Activated CD4-positive, alpha-beta T cell treated with anti-CD3 and anti-CD28 coated beads for 36 hours (primary cell): ENCODE data around the gene PCSK6. TPM values are rescaled to one million over a fixed set of nuclear protein-coding genes. Genes with fewer than 3 reads are reported as not detected.

Experiments used
- ATAC-seq: fragments of 200-7000 bp; cut with Tn5 transposase; one replicate; pipeline ENCODE4 v1.10.0; 2021; ENCODE audit warnings: mild to moderate bottlenecking, moderate library complexity
- CTCF ChIA-PET: fragments of 350-600 bp; sonication (Branson Sonifier 250); formaldehyde crosslinking; loops from one replicate; lab custom pipeline; 2021; ENCODE audit warnings: antibody characterized with exemption; lab: Charles Lee
- POLR2A ChIA-PET: fragments of 350-600 bp; sonication (Branson Sonifier 250); formaldehyde crosslinking; loops from one replicate; lab custom pipeline; 2021; ENCODE audit warnings: antibody characterized with exemption, inconsistent platforms; lab: Charles Lee
- DNase-seq: peaks from one replicate; pipeline ENCODE4 v3.0.0-alpha.2; 2020
- H3K27ac Mint-ChIP-seq: one replicate; pipeline ENCODE4 v1.8.0; 2021; ENCODE audit warnings: mixed read lengths
- H3K27me3 Mint-ChIP-seq: one replicate; pipeline ENCODE4 v1.8.0; 2021; ENCODE audit warnings: mixed read lengths
- H3K36me3 Mint-ChIP-seq: one replicate; pipeline ENCODE4 v1.8.0; 2021; ENCODE audit warnings: low read depth, mixed read lengths
- H3K4me1 Mint-ChIP-seq: one replicate; pipeline ENCODE4 v1.8.0; 2021; ENCODE audit warnings: mixed read lengths
- H3K4me3 Mint-ChIP-seq: one replicate; pipeline ENCODE4 v1.8.0; 2021; ENCODE audit warnings: mild to moderate bottlenecking, moderate library complexity, mixed read lengths
- H3K9me3 Mint-ChIP-seq: one replicate; pipeline ENCODE4 v1.8.0; 2021; ENCODE audit warnings: low read depth, mixed read lengths
- intact Hi-C, 2 experiments: fragments of 100-400 bp; cut with DNase I in 1 of 2; cut with micrococcal nuclease in 1 of 2; formaldehyde crosslinking; loops; one replicate each; pipeline versions ENCODE4 v1.14.2 to v1.15.1; 2022 to 2024; cut with DNase I, micrococcal nuclease
- total RNA-seq, 2 experiments: library from RNA; stranded (reverse); gene quantifications; one replicate each; pipeline ENCODE4 v1.2.3, GENCODE V29; 2021

The PCSK6 gene
- total RNA-seq, 2 experiments from 2014 or later = 0.75 to 0.95 TPM

GRCh38 chr15:101445562-101446517, 43.7 kb downstream of the PCSK6 start:
- peak; percentile 38 for ATAC-seq
- POLR2A ChIA-PET = no interaction called here
- peaks cover 2% of the 10 kb centered on the region for H3K4me1 Mint-ChIP-seq

GRCh38 chr15:101444807-101445508, 44.5 kb downstream of the PCSK6 start:
- H3K9me3 Mint-ChIP-seq = peaks cover 3% of the 10 kb centered on the region

More at GRCh38 chr15:101445562-101446517, 43.7 kb downstream of the PCSK6 start:
- CTCF ChIA-PET = interaction anchor here (0.6 kb wide), 1 partner anchor 463 kb away, joined by 3 read pairs; no protein-coding TSS in a partner anchor
- no peaks in the 10 kb centered on the region for H3K36me3 Mint-ChIP-seq
- intact Hi-C loops = loop anchor here in 1 of 2 experiments (10.0 kb wide), 1 partner anchor 59 kb away; no protein-coding TSS in a partner anchor
- no peak for DNase-seq
- no peak overlapping the region for H3K4me3 Mint-ChIP-seq
- H3K27me3 Mint-ChIP-seq = peaks cover 16% of the 10 kb centered on the region
- no peak overlapping the region for H3K27ac Mint-ChIP-seq
- H3K9me3 Mint-ChIP-seq = peaks cover 3% of the 10 kb centered on the region

GRCh38 chr15:101444015-101444414, 45.5 kb downstream of the PCSK6 start:
- Mint-ChIP-seq H3K9me3 (peaks cover 3% of the 10 kb centered on the region), H3K4me1 (peaks cover 2% of the 10 kb centered on the region), H3K27ac (no peak overlapping the region), H3K27me3 (peaks cover 12% of the 10 kb centered on the region), H3K4me3 (no peak overlapping the region), H3K36me3 (no peaks in the 10 kb centered on the region)
- ChIA-PET CTCF (interaction anchor here (0.6 kb wide), 1 partner anchor 1120 kb away, joined by 3 read pairs; no protein-coding TSS in a partner anchor), POLR2A (no interaction called here)
- intact Hi-C loops = loop anchor here in 1 of 2 experiments (10.0 kb wide), 1 partner anchor 61 kb away; no protein-coding TSS in a partner anchor
- DNase-seq (no peak), ATAC-seq (no peak)

More at GRCh38 chr15:101444807-101445508, 44.5 kb downstream of the PCSK6 start:
- ATAC-seq = no peak
- ChIA-PET POLR2A (no interaction called here), CTCF (interaction anchor here (0.6 kb wide), 1 partner anchor 1121 kb away, joined by 3 read pairs; no protein-coding TSS in a partner anchor)
- Mint-ChIP-seq H3K4me3 (no peak overlapping the region), H3K27me3 (peaks cover 12% of the 10 kb centered on the region), H3K4me1 (peaks cover 2% of the 10 kb centered on the region), H3K36me3 (no peaks in the 10 kb centered on the region), H3K27ac (no peak overlapping the region)
- intact Hi-C loops = loop anchor here in 1 of 2 experiments (10.0 kb wide), 1 partner anchor 60 kb away; no protein-coding TSS in a partner anchor
- no peak for DNase-seq

GRCh38 chr15:101442272-101442671, 47.2 kb downstream of the PCSK6 start:
- Mint-ChIP-seq H3K9me3 (peaks cover 3% of the 10 kb centered on the region), H3K27ac (no peak overlapping the region), H3K27me3 (peaks cover 15% of the 10 kb centered on the region), H3K36me3 (no peaks in the 10 kb centered on the region), H3K4me1 (peaks cover 2% of the 10 kb centered on the region), H3K4me3 (no peak overlapping the region)
- ChIA-PET POLR2A (no interaction called here), CTCF (no interaction called here)
- ATAC-seq = no peak
- DNase-seq = no peak
- intact Hi-C loops = loop anchor here in 1 of 2 experiments (10.0 kb wide), 1 partner anchor 63 kb away; no protein-coding TSS in a partner anchor

DNA sequence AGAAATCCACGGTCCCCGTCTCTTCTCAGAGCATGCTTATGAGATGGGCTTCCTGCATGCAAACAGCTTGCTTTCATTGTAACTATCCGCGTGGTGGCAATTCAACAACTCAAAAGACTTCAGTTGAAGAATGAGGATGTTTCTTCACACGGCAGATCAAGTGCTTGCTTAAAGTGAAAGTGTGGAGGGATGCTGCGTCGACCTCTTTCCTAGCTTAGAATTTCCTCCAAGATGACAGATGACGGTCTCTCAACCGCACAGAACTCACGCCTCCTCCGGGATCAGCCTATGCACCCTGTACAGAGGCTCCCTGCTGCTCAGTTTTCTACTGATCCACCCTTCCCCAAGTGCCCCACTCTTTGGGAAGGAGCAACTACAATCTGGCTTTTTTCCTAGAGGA, 47.8 kb downstream of the PCSK6 start:
- Mint-ChIP-seq H3K9me3 (peaks cover 3% of the 10 kb centered on the region), H3K4me1 (peaks cover 2% of the 10 kb centered on the region), H3K27ac (no peak overlapping the region), H3K4me3 (no peak overlapping the region), H3K36me3 (no peaks in the 10 kb centered on the region), H3K27me3 (peaks cover 15% of the 10 kb centered on the region)
- POLR2A ChIA-PET = no interaction called here
- CTCF ChIA-PET = interaction anchor here (0.5 kb wide), 1 partner anchor 199 kb away, joined by 4 read pairs; no protein-coding TSS in a partner anchor
- DNase-seq (no peak), ATAC-seq (no peak)
- intact Hi-C loops = loop anchor here in 1 of 2 experiments (10.0 kb wide), 1 partner anchor 63 kb away; no protein-coding TSS in a partner anchor

DNA sequence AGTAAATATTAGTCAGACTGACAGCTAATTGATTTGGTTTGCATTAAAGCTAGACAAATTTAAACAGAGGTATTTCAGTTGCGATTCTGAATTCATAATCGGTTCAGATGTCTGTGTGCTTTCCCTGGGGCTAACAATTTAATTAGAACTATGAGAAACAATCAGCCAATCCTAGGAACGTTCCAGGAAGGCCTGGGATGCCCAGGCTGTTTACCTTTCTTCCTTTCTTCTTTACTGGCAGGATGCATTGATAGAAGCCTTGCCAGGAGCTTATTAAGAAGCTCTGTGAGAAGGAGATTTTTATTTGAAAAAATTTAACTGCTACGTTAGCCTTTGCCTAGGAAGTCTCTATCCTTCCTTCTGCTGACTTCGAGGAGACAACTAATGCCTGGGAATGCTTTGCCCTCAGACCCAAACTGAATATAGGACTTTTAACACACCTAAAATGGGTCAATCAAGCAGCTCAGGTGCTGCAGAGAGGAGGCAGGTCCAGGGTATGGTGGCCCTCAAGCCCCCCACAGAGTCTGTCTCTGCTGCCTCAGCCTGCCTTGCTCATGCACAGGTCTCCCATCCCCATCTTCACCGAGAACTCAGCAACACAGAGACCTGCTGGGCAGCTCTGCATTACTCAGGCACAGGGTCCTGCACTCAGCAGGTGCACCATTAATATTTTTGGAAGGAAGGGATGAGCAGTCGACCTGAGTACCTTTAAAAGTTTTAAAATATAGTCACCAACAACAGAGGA, 48.5 kb downstream of the PCSK6 start:
- Mint-ChIP-seq H3K36me3 (no peaks in the 10 kb centered on the region), H3K4me1 (no peaks in the 10 kb centered on the region), H3K4me3 (no peak overlapping the region), H3K9me3 (peaks cover 3% of the 10 kb centered on the region), H3K27me3 (peaks cover 15% of the 10 kb centered on the region), H3K27ac (no peak overlapping the region)
- no peak for ATAC-seq
- ChIA-PET CTCF (no interaction called here), POLR2A (no interaction called here)
- no peak for DNase-seq
- intact Hi-C loops = loop anchor here in 1 of 2 experiments (10.0 kb wide), 1 partner anchor 64 kb away; no protein-coding TSS in a partner anchor

DNA sequence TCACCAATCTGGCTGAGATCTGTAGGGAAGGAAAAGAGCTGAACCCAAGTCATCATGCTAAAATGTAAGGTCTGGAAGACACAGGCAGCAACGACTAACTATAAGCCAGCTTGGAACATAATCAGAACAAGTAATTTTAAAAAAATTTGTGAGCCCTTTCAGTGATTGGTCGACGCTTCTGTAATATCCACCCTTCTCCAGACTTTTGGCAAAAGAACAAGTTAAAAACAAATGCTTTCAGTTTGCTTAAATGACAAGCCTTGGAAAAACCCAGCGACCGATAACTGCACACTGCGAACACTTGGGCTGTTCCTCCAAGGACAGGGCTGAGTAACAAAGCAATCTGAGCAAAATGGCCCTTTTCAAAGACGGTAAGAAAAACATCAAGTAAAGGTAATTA, 49.6 kb downstream of the PCSK6 start:
- Mint-ChIP-seq H3K4me1 (no peaks in the 10 kb centered on the region), H3K4me3 (no peak overlapping the region), H3K27me3 (peaks cover 15% of the 10 kb centered on the region), H3K27ac (no peak overlapping the region), H3K36me3 (no peaks in the 10 kb centered on the region), H3K9me3 (no peaks in the 10 kb centered on the region)
- intact Hi-C loops = loop anchor here in 1 of 2 experiments (10.0 kb wide), 1 partner anchor 65 kb away; no protein-coding TSS in a partner anchor
- ATAC-seq (no peak), DNase-seq (no peak)
- CTCF ChIA-PET = no interaction called here
- POLR2A ChIA-PET = no interaction called here

- no peaks in the 10 kb centered on the region for H3K9me3 Mint-ChIP-seq
- no peak overlapping the region for H3K4me3 Mint-ChIP-seq
- ATAC-seq (no peak), DNase-seq (no peak)
- peaks cover 15% of the 10 kb centered on the region for H3K27me3 Mint-ChIP-seq
- intact Hi-C loops = no loop called here
- POLR2A ChIA-PET = interaction anchor here (0.6 kb wide), 1 partner anchor 63 kb away, joined by 4 read pairs; no protein-coding TSS in a partner anchor
- no peak overlapping the region for H3K27ac Mint-ChIP-seq
- H3K4me1 Mint-ChIP-seq = no peaks in the 10 kb centered on the region
- no peaks in the 10 kb centered on the region for H3K36me3 Mint-ChIP-seq
- CTCF ChIA-PET = no interaction called here
Observed at GRCh38 chr15:101439285-101439919, 50.1 kb downstream of the PCSK6 start.

- no peak overlapping the region for H3K4me3 Mint-ChIP-seq
- POLR2A ChIA-PET = no interaction called here
- DNase-seq (no peak), ATAC-seq (no peak)
- no peaks in the 10 kb centered on the region for H3K9me3 Mint-ChIP-seq
- H3K27ac Mint-ChIP-seq = no peak overlapping the region
- no peaks in the 10 kb centered on the region for H3K36me3 Mint-ChIP-seq
- CTCF ChIA-PET = no interaction called here
- intact Hi-C loops = no loop called here
- H3K27me3 Mint-ChIP-seq = peaks cover 13% of the 10 kb centered on the region
- no peaks in the 10 kb centered on the region for H3K4me1 Mint-ChIP-seq
Observed at GRCh38 chr15:101438482-101439284, 50.8 kb downstream of the PCSK6 start.
